Stimulated activated CD8-positive, alpha-beta memory T cell treated with anti-CD3 and anti-CD28 coated beads, Interleukin-12 subunit alpha, Interleukin-12 subunit beta, amount 100 ng/mL, for 4 hours (primary cell): ENCODE measurements around the gene CENPS.
"Not testable (repeated sequence)": the region's sequence is repeated elsewhere in the genome, so short reads cannot be mapped to it uniquely, and the experiment has no call there.

Experiments
- DNase-seq: peaks from one replicate; pipeline ENCODE4 v3.0.0-alpha.2; 2020; ENCODE audit warnings: low read depth

The CENPS gene

GRCh38 chr1:10430216-10431069 is at the start of gene CENPS:
Gene CENPS, plus strand, starts transcription at chr1:10430433. Its CDS starts 85 bp downstream, at chr1:10430518.
- peak; percentile 93 for DNase-seq

- no peak for DNase-seq
These were observed 49.5 kb upstream of the CENPS start for GRCh38 chr1:10380594-10381275.

- DNase-seq = no peak
These were observed 46.6 kb upstream of the CENPS start for GRCh38 chr1:10383630-10384029.

- no peak for DNase-seq
These were observed 46.0 kb upstream of the CENPS start for GRCh38 chr1:10384219-10384618.

GRCh38 chr1:10386761-10387676 is 43.2 kb upstream of the CENPS start:
- DNase-seq = no peak

GRCh38 chr1:10387677-10388386 is 42.4 kb upstream of the CENPS start:
- DNase-seq = no peak

GRCh38 chr1:10388387-10388715 is 41.9 kb upstream of the CENPS start:
- no peak for DNase-seq

GRCh38 chr1:10389271-10389973 is 40.8 kb upstream of the CENPS start:
- no peak for DNase-seq

GRCh38 chr1:10396870-10397269 is 33.4 kb upstream of the CENPS start:
- DNase-seq = no peak

GRCh38 chr1:10398278-10398733 is 31.9 kb upstream of the CENPS start:
- no peak for DNase-seq

GRCh38 chr1:10398734-10399443 is 31.3 kb upstream of the CENPS start, which contains the start of gene PGD:
Gene PGD, plus strand, starts transcription at chr1:10399064. Its CDS starts 54 bp downstream, at chr1:10399118.
- DNase-seq = peak; percentile 95

GRCh38 chr1:10399444-10399941 is 30.7 kb upstream of the CENPS start:
- no peak for DNase-seq

- no peak for DNase-seq
These were observed 30.2 kb upstream of the CENPS start for GRCh38 chr1:10400013-10400412.

GRCh38 chr1:10401281-10401680 is 29.0 kb upstream of the CENPS start:
- DNase-seq = no peak

- no peak for DNase-seq
These were observed 27.4 kb upstream of the CENPS start for GRCh38 chr1:10402729-10403274.

GRCh38 chr1:10407201-10407600 is 23.0 kb upstream of the CENPS start:
- DNase-seq = no peak

- DNase-seq = no peak
These were observed 14.9 kb upstream of the CENPS start for GRCh38 chr1:10415211-10415930.

- DNase-seq = not testable (repeated sequence)
These were observed 14.3 kb upstream of the CENPS start for GRCh38 chr1:10415967-10416366.

- DNase-seq = not testable (repeated sequence)
These were observed 11.5 kb upstream of the CENPS start for GRCh38 chr1:10418741-10419140.
